ENCODE data around the gene NELFCD.
"Not testable (repeated sequence)": the region's sequence is repeated elsewhere in the genome, so short reads cannot be mapped to it uniquely, and the experiment has no call there.

The NELFCD gene

GRCh38 chr20:59028812-59029211, 47.8 kb downstream of the NELFCD start:
- no peak for DNase-seq

- no peak for DNase-seq
Measured at GRCh38 chr20:59030911-59031563, 50.0 kb downstream of the NELFCD start.

DNA sequence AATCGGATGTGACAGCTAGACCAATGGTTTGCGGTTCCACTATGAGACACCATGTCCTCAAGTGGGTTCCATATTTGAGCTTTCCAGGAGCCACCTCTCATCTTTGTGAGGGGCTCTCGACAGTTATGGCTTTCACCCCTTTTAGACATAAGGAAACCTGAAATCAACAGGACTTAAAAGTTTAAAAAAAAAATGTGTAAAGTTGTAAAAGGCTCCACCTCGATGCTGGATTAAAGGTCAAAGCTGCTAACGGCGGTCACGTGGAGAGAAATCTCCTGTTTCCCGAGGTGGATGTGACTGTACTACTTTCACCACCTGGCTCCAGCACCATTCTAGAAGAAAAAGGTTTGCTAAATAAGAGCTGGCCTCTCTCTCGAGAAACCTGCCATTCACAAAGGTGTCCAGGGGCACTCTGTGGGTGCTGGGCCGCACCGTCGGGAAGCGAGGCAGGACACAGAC, 50.5 kb downstream of the NELFCD start:
- no peak for DNase-seq

DNA sequence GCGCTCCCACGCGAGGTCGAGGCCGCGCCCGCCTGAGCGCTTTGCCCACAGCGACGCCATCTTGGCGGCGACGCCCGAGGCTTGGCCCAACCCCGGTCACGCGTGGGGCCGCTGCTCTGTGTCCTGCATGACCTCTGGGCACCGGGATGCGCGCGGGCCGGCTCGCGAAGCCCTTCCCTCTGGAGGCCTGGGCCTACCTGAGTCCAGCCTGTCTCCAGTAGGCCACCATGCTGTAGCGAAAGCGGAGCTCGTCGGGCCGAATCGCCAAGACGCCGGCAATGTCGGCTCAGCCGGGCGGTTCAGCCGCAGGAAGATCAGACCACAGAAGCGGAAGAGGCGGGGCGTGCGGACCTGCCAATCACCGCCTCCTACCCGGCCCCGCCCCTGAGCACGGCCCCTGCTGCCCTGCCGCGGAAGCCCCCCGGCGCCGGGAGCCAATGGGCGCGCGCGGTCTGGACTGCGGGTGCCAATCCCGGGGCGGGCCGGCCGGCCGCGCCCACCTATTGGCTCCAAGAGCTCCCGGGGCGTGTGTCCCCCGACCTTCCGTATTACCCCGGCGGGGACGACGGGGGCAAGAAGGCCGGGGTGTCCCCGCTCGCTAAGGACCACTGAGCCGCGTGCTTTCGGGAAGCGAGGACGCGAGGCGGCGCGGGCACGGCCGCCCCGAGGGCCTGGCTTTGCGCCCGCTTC, 51.1 kb downstream of the NELFCD start, which contains the start of gene ATP5F1E:
Gene ATP5F1E (minus strand): TSS at position 313 of the 690 bp plus-strand sequence. CDS start 84 bp downstream, at position 229.
- peak; percentile 97 for DNase-seq

DNA sequence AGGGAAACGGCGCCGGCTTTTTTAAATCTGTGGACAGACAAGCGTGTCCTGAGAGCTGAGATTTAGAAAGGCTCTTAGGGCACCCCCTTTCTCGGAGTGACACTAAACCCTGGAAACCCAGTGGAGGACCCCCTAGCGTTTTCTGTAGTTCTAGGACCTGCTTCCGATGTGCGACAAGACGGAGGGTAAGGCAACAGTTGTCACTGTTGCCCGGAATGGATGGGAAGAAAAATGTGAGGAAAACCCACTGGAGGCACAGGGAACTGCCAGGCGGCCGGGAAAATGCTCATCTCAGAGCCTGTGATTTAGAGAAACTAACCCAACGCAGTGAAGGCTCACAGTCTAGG, 51.6 kb downstream of the NELFCD start:
- DNase-seq, result no peak

GRCh38 chr20:59033093-59033492, 52.0 kb downstream of the NELFCD start:
- no peak for DNase-seq

DNA sequence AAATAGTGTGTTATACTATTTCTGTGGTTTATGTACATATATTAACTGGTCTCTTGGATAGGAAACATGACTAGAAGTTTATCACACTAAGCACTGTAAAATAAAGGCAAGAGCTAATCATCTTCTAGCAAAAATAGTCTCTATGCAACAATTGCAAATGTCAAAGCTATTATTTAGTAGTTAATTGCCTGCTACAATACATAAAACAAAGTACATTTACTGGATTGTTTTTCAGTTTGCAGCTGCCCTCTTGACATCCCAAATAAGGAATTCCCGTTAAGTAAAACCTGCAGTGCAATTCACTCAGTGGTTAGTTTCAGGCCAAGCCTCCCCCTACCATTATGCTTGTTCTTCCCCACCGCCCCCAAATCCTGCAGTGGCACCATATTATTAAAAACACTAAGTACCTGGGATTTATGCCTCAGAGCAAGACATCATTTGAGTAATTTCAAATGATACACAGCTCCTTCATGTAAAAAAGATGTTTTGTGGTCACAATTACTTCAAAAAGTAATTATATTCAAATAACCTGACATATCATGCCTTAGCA, 52.6 kb downstream of the NELFCD start:
- DNase-seq, result no peak

DNA sequence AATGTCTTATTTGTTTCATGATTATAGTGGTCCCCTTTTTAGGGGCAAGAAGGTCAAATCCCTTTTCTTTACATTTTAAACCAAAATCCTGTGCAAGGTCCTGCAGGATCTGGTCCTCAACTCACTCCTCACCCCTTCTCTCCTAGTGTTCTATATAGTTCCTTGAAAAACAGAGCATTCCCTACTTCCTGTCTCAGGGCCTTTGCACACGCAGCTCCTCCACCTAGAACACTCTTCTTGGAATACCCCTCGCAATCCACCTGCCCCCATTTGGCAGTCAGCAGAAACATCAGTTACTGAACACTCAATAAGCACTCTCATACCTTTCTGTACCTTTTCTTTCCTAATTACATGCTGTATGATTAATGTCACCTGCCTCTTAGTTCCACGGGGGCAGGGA, 54.3 kb downstream of the NELFCD start:
- DNase-seq, result no peak

DNA sequence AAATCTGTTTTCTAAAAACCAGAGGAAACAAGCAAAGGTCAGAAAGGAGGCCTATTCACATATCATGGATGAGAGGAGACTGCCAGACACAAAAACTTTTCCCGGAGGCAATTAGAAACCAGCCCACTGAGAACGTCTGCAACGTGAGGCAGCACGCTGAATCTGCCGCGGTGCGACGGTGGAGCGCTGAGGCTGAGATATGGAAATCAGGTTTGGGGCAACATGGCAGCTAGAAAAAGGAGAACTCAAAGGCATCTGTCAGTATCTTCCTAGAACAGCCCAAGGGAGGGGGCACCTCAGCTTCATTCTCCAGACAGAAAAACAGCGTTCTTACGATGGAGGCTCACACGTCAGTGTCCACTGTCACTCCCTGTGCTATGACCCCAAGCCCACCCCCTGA, 56.3 kb downstream of the NELFCD start:
- no peak for DNase-seq

DNA sequence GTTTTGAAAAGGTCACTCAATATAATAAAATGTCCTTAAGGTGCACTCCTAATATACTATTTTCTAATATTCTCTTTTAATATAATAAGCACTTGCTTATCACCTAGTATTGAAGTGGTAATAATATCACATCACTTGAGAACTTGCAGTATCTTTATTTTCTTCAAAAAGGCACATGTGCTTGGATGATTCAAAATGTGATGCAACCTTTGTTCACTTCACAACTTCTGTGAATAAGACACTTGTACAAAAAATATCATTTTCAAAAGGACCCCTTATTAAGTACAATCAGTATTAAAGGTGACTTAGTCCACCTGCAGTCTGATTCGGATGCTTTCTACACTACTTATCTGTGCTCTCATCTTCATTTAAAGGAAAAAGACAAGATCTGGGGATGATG, 58.2 kb downstream of the NELFCD start:
- DNase-seq, result no peak

GRCh38 chr20:59040667-59041066, 59.6 kb downstream of the NELFCD start:
- no peak for DNase-seq

DNA sequence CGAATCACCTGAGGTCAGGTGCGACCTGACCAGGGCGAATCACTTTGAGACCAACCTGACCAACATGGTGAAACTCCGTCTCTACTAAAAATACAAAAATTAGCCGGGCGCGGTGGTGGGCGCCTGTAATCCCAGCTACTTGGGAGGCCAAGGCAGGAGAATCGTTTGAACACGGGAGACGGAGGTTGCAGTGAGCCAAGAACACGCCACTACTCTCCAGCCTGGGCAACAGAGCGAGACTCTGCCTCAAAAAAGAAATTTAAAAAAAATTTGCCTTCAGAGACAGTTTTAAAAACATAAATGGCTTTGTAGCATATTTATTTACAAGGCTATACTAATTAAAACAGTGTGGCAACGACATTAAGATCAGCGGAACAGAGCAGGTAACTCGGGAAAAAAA, 60.4 kb downstream of the NELFCD start:
- not testable (repeated sequence) for DNase-seq

DNA sequence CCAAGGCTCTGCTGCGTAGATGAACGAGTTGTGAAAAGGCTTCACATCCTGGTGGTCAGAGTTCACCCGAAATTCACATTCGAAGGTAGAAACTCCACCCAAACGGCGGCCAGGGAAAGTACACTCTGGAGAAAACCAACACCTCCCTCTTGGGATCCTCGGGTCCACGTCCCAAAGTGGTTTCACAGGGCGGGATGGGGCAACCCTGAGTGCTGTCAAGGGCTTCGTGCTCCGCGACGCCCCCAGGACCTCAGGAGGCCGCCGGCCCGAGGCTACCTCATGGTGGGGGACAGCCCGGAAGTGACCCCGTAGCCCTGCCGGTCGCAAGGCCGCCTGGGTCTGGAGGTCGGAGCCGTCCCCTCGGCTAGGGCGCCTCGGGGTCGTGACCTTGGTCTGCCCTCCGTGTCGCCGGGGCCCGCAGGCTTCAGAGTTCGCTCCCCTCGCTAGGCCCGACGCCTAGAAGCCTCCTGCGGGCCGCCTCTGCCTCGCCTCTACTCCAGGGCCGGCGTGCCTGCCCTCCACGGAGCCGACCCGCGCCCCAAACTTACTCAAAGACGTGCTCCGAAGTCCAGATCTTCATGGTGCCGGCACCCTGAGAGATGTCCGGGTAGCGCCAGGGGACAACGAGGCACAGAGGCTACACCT, 61.2 kb downstream of the NELFCD start, which contains the start of gene PRELID3B:
Gene PRELID3B (minus strand): TSS at position 636 of the 645 bp plus-strand sequence. CDS start 56 bp downstream, at position 580.
- no peak for DNase-seq

DNA sequence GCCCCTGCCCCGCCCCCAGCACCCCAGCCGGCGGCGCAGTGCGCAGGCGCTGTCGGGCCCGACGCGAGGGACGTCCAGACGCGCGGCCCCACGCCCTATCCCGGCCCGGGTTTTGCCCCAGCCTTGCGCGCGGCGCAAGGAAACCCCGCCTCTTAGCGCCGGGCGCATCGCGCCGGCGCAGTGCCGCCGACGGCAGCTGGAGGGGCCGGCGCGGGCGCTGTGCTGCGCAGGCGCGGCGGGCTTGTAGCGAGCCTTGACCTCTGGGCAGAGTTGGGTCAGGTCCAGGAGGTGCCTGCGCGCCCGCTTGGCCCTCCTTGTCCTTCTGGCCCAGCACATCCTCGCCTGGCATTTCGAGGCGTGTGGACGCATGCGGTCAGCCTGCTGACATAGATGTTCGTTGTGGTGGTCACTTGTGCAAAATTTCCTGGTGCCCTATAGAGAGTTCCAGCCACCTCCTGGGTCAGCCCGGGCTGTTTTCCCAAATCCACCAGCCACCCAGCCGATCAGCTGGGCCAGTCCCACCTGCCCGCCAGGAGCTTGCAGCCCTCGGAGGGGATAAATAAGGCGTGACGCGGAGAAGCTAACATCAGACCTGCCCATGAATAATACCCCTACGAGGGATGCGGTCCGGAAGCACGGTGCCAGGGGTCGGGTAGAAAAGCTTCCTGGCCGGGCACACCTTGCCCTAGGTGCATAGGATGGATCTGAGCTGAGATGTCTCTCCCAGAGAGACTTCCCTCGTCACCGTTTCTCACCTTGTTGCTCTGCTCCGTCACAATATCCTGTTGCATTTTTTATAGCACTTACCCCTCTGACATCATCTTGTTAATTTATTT, 62.0 kb downstream of the NELFCD start:
- peak; percentile 93 for DNase-seq

DNA sequence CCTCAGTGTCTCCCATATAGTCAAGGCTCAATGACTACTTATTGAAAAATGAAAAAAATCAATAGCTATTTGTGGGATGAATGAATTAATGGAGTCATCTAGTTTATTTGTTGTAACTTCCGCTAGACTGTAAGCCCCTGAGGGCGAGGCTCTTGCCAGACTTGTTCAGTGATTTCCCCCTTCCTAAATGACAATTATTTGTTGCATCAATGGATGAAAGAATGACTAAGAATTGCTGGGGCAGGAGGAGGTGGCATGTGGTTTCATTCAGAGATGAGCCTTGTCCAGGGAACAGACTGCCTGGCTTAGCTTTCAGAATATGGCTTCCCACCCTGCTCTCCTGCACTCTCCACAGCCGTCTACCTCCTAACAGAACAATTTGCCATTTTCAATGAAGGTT, 62.6 kb downstream of the NELFCD start:
- DNase-seq, result no peak

DNA sequence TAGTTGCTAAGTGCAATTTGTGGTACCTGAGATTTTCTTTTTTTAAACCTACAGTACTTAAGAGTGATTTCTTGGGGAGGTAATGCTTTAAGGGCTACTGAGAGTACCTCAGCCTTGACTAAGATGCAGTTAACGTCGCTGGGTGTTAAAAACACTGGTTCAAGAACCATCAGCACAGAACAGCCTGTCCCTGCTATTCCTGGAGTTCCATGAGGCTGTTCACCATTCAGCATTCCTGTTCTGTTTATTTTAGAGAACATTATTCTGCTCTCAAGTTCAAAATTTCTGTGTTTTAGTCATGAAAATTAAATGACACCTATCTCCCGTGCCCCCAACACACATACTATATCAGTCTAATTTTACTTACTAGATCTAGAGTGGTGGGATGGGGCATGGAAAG, 63.2 kb downstream of the NELFCD start:
- no peak for DNase-seq

All from midbrain (tissue), 1 donor.